GM12875 (cell line): Measurements from ENCODE around the gene FMOD.
A peak's percentile ranks its signal among the peaks of the same experiment; 100 is the strongest.

Experiments used
- H3K4me3 ChIP-seq: one replicate; pipeline ENCODE4 v1.5.1; 2011; ENCODE audit warnings: low read depth, low read length, control low read depth
- TF ChIP-seq, protein P1 (sequence below): IDR thresholded peaks from 2 replicates; pipeline ENCODE4 v1.5.1; 2011; ENCODE audit warnings: low read depth, mild to moderate bottlenecking, control low read depth, inconsistent platforms, low read length, moderate library complexity, borderline replicate concordance; ENCODE audit not compliant: insufficient read depth

Gene FMOD

DNA sequence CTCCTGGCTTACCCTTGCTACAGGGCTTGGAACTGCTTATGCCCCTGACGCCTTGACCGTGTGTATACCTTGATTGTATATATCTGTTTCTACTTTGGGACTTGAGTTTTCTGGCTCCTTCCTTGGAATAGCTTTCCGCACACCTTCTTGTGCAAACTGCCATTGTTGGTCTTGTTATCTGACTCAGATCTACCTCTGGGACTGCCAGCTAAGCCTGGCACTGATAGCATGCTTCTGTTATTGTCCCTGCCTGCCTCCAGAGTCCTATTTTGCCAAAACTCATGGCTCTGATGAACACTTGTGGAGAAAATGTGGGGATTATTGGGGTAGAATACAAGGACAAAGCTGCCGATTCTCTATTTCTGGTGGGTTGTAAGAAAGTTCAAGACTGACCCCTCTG is 15.4 kb downstream of the FMOD start:
- no peak overlapping the region for H3K4me3 ChIP-seq
- TF ChIP-seq, protein P1, sequence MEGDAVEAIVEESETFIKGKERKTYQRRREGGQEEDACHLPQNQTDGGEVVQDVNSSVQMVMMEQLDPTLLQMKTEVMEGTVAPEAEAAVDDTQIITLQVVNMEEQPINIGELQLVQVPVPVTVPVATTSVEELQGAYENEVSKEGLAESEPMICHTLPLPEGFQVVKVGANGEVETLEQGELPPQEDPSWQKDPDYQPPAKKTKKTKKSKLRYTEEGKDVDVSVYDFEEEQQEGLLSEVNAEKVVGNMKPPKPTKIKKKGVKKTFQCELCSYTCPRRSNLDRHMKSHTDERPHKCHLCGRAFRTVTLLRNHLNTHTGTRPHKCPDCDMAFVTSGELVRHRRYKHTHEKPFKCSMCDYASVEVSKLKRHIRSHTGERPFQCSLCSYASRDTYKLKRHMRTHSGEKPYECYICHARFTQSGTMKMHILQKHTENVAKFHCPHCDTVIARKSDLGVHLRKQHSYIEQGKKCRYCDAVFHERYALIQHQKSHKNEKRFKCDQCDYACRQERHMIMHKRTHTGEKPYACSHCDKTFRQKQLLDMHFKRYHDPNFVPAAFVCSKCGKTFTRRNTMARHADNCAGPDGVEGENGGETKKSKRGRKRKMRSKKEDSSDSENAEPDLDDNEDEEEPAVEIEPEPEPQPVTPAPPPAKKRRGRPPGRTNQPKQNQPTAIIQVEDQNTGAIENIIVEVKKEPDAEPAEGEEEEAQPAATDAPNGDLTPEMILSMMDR = no peak

DNA sequence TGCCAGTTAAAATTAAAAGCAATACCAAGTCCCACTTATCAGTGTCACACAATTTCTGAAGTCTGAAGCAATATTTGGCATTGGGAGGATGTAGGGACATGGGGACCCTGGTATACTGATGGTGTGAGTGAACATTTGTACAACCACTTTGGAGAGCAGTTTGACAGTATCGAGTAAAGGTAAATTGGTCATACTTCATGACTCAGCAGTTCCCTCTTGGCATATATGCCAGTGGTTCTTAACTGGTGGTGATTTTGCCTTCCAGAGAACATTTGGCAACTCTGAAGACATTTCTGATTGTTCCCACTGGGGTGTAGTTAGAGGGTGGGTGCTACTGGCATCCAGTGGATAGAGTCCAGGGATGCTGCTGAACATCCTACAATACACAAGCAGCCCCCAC is 19.7 kb downstream of the FMOD start:
- H3K4me3 ChIP-seq = no peak overlapping the region
- TF ChIP-seq, protein P1 = no peak

DNA sequence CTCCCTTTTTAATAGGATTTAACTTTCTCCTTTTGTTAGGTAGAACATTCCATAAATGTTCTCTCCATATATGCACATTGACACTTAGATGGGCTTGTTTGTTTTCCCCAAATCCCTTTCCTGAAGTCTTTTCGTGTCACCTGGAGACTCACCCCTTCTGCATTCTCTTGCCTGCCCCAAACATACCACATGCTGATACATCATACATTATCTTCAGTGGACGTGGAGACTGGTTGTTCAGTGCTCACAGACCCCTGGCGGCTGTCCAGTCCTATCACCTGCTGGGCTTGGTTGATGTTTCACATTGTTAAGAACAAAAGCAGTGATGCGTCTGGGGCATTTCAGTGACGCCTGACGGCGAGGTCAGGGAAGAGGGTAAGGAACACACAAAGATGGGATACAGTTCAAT is 22.2 kb downstream of the FMOD start:
- TF ChIP-seq, protein P1 = no peak

DNA sequence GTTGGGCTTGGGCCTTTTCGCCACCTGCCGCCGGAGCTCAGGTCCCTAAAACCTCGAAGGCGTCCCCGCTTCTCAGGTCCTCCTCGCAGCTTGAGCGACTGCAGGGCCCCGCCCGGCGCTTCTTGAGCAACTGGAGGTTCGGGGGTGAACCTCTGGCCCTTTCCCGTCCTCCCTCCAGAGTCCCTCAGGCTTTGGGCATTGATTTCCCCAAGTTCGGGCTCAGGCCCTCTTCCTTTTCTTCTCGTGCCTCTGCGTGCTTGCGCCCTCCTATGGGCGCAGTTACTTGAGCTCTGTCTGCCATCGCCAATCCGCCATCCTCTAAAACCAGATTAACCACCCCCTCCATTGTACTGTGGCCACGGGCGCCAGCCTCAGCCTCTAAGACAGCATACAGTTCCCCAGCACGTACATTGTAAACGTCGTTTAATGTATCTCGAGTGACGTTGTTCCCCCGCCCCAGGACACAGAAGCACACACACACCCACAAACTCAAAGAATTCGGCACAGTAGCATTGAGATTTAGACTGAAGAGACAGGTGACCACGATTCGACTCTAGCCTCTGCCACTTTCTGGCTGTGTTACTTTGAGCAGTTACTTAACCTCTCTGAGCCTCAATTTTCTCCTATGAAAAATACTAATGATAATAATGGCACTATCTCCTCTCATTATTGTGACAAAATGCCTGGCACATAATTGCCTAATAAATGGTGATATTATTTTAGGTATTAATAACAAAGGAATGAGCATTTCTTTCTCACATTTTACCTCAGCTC is 23.1 kb downstream of the FMOD start:
- TF ChIP-seq, protein P1 = peak; percentile 31

More for the DNA sequence above, 22.2 kb downstream of the FMOD start:
- H3K4me3 ChIP-seq = no peak overlapping the region

DNA sequence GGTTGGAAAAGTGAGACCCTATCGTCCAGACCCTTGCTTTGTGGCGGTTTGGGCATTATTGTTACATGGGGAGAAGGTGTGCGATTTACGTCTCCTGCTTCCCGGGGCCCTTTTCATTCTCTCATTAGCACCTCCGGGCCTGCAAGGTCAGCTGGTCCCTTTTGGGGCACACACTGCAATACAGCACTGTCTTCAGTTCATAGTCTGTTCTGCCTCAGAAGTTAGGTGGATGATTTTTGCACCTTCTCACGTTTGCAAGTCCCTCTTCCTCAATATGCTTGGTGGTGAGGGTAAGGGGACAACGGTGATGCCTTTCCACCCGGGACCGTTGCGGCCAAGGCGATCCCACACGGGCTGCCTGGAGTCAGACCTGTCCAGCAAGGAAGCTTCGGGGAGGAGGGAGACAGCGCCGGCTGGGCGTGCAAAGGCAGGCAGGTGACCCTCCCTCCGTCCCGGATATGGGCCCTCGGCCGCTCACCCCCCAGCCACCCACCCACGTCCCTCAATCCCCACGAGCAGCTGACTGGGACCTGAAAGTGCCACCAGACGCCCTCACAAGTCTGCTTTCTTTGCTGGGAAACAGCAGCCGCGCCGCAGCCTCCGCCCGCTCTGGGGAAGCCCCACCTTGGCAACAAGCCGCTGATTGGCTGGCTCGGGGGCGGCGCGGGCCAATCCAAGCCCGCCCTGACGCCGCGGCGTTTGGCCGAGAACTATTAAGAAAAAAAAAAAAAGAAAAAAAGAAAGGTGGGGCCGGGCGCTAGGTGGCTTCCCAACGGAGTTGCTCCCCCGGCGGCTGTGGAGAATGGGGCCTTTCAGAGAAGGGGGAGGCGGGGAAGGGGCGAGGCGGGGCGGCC is 23.9 kb downstream of the FMOD start:
- peak overlapping the region; percentile 52 for H3K4me3 ChIP-seq
- TF ChIP-seq, protein P1 = no peak

More for the DNA sequence above, 23.1 kb downstream of the FMOD start:
- peak overlapping the region; percentile 50 for H3K4me3 ChIP-seq

DNA sequence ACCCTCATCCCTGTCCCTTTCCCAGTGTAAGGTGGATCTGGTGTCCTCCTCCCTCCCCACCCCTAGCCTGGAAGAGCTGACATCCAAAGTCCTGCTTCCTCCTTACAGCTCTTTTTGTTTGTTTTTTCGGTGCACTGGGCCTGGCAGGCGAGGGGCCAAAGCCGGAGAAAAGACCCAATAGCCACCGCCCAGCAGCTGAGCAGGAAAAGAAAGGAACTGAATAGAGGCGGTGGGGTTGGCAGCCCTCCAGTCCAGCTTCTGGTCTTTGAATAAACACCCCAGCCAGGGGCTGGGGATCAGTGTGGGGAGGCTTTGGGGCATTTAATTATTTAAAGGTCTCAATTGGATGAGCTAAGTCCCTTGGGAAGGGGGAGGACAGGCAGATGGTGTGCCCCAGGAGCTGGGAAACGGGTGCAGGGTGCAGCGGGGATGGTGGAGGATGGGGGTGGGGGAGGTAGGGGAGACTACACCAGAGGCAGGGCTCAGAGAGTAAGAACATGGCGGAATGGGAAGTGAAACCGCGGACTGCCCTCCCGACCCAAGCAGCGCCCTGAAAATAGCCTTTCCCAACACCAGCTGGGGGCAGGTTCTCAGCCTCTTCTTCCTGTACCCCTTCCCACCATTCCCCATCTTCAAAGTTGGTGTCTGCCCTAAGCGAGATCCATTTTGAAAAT is 25.4 kb downstream of the FMOD start:
- TF ChIP-seq, protein P1 = no peak
- peak overlapping the region; percentile 36 for H3K4me3 ChIP-seq
